Parathyroid adenoma (tissue), 2 donors: ENCODE data around the gene PXMP2.

Source experiments
- H2AFZ ChIP-seq: fragments of 300-600 bp; sonication (generic); one replicate; pipeline ENCODE4 v1.7.0; 2017; ENCODE audit warnings: antibody characterized with exemption, mild to moderate bottlenecking
- H3K27ac ChIP-seq: fragments of 300-600 bp; sonication (generic); one replicate; pipeline ENCODE4 v1.7.0; 2017
- H3K27me3 ChIP-seq: fragments of 300-600 bp; sonication (generic); one replicate; pipeline ENCODE4 v1.7.0; 2017; ENCODE audit warnings: low read length; ENCODE audit not compliant: control insufficient read depth, insufficient read depth
- H3K36me3 ChIP-seq: fragments of 300-600 bp; sonication (generic); one replicate; pipeline ENCODE4 v1.7.0; 2017; ENCODE audit warnings: low read length; ENCODE audit not compliant: control insufficient read depth, insufficient read depth
- H3K4me1 ChIP-seq: fragments of 300-600 bp; sonication (generic); one replicate; pipeline ENCODE4 v1.7.0; 2017; ENCODE audit warnings: control low read depth
- H3K4me2 ChIP-seq: fragments of 300-600 bp; sonication (generic); one replicate; pipeline ENCODE4 v1.7.0; 2017; ENCODE audit warnings: low read length
- H3K4me3 ChIP-seq: fragments of 300-600 bp; sonication (generic); one replicate; pipeline ENCODE4 v1.7.0; 2017; ENCODE audit warnings: low read depth, low read length
- H3K79me2 ChIP-seq: fragments of 300-600 bp; sonication (generic); one replicate; pipeline ENCODE4 v1.7.0; 2017; ENCODE audit warnings: control low read depth
- H3K9ac ChIP-seq: fragments of 300-600 bp; sonication (generic); one replicate; pipeline ENCODE4 v1.7.0; 2017; ENCODE audit warnings: mild to moderate bottlenecking
- H3K9me3 ChIP-seq: fragments of 300-600 bp; sonication (generic); one replicate; pipeline ENCODE4 v1.7.0; 2017; ENCODE audit warnings: low read length; ENCODE audit not compliant: control insufficient read depth
- CTCF ChIP-seq: fragments of 300-600 bp; sonication (generic); IDR thresholded peaks from one replicate; pipeline ENCODE4 v1.7.0; 2017; ENCODE audit warnings: antibody characterized with exemption, mild to moderate bottlenecking
- donor health status: primary hyperparathyroidism.

Gene PXMP2

GRCh38 chr12:132715874-132716273, 28.5 kb downstream of the PXMP2 start:
- Histone ChIP-seq H3K27ac (no peak overlapping the region), H3K27me3 (no peaks in the 10 kb centered on the region), H3K4me2 (no peak overlapping the region), H3K79me2 (peaks cover 4% of the 10 kb centered on the region), H3K4me3 (no peak overlapping the region), H3K9ac (no peak overlapping the region), H3K36me3 (no peaks in the 10 kb centered on the region), H2AFZ (no peak overlapping the region), H3K9me3 (no peaks in the 10 kb centered on the region), H3K4me1 (no peaks in the 10 kb centered on the region)
- no peak for TF ChIP-seq CTCF

DNA sequence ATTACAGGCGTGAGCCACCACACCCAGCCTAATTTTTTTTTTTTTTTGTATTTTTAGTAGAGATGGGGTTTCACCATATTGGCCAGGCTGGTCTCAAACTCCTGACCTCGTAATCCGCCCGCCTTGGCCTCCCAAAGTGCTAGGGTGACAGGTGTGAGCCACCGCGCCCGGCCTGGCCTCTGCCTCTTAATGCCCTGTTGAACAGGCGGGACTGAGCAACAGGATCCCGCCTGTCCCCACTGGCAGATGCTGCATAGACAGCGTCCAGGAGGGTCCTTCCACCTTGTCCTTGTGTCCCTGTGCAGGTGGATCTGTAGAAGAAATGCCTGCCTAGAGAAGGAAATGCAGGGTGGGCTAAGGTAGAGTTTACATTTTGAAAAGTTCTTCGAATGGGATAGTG, 29.0 kb downstream of the PXMP2 start:
- TF ChIP-seq CTCF, result no peak

DNA sequence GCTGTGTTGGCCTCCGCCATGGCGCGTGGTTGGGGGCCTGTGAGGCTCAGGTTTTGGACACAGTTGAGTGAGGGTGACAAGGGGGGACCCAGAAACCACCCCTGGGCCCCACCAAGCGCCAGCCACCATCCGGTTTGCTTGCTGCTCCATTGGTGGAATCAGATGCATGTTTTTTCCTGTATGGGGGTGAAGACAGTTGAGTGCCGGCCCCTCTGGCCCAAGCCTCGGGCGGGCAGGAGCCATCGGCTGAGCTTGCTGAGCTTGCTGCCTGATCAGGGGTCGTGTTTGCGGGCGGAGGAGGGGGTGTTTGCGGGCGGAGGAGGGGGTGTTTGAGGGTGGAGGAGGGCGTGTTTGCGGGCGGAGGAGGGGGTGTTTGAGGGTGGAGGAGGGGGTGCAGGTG, 29.6 kb downstream of the PXMP2 start:
- Histone ChIP-seq H3K4me1 (no peaks in the 10 kb centered on the region), H3K4me3 (no peak overlapping the region), H3K27ac (no peak overlapping the region), H3K9ac (no peak overlapping the region), H3K79me2 (no peaks in the 10 kb centered on the region), H3K4me2 (no peak overlapping the region), H3K27me3 (no peaks in the 10 kb centered on the region), H2AFZ (no peak overlapping the region), H3K9me3 (no peaks in the 10 kb centered on the region), H3K36me3 (no peaks in the 10 kb centered on the region)
- TF ChIP-seq CTCF, result no peak

More for the DNA sequence above, 29.0 kb downstream of the PXMP2 start:
- peaks cover 1% of the 10 kb centered on the region for H3K79me2 ChIP-seq
- no peak overlapping the region for H2AFZ ChIP-seq
- H3K9me3 ChIP-seq, result no peaks in the 10 kb centered on the region
- no peak overlapping the region for H3K4me3 ChIP-seq
- no peak overlapping the region for H3K4me2 ChIP-seq
- no peak overlapping the region for H3K27ac ChIP-seq
- H3K36me3 ChIP-seq, result no peaks in the 10 kb centered on the region
- H3K9ac ChIP-seq, result no peak overlapping the region
- no peaks in the 10 kb centered on the region for H3K27me3 ChIP-seq
- H3K4me1 ChIP-seq, result no peaks in the 10 kb centered on the region

GRCh38 chr12:132717531-132718387, 30.4 kb downstream of the PXMP2 start:
- no peak overlapping the region for H3K4me2 ChIP-seq
- no peaks in the 10 kb centered on the region for H3K36me3 ChIP-seq
- H2AFZ ChIP-seq, result no peak overlapping the region
- H3K4me1 ChIP-seq, result no peaks in the 10 kb centered on the region
- H3K4me3 ChIP-seq, result no peak overlapping the region
- H3K9me3 ChIP-seq, result no peaks in the 10 kb centered on the region
- no peak for TF ChIP-seq CTCF
- no peaks in the 10 kb centered on the region for H3K27me3 ChIP-seq
- no peaks in the 10 kb centered on the region for H3K79me2 ChIP-seq
- H3K9ac ChIP-seq, result no peak overlapping the region
- no peak overlapping the region for H3K27ac ChIP-seq

GRCh38 chr12:132718644-132719043, 31.3 kb downstream of the PXMP2 start:
- Histone ChIP-seq H3K9ac (no peak overlapping the region), H3K9me3 (no peaks in the 10 kb centered on the region), H3K27ac (no peak overlapping the region), H3K36me3 (no peaks in the 10 kb centered on the region), H3K4me2 (no peak overlapping the region), H3K27me3 (no peaks in the 10 kb centered on the region), H2AFZ (no peak overlapping the region), H3K4me1 (no peaks in the 10 kb centered on the region), H3K4me3 (no peak overlapping the region), H3K79me2 (peaks cover 3% of the 10 kb centered on the region)
- TF ChIP-seq CTCF, result no peak
